Stomach (tissue), 4 donors: ENCODE data around the gene ERVH48-1.

Experiments
- EP300 ChIP-seq: sonication (generic); formaldehyde crosslinking; IDR thresholded peaks from one replicate; pipeline ENCODE4 v1.6.1; 2017; ENCODE audit warnings: antibody characterized with exemption
- POLR2A ChIP-seq, 4 donors: fragments of 450-650 bp; IDR thresholded peaks; one replicate each; pipeline ENCODE4 v1.6.1; 2016; ENCODE audit warnings: antibody characterized with exemption in 4 of 4, control low read depth in 2 of 4, mild to moderate bottlenecking in 1 of 4, moderate library complexity in 1 of 4
- POLR2AphosphoS5 ChIP-seq, 3 donors: sonication (generic); formaldehyde crosslinking; IDR thresholded peaks; one replicate each; pipeline ENCODE4 v1.6.1; 2016; ENCODE audit warnings: antibody characterized with exemption in 3 of 3
- TF ChIP-seq, protein P1 (sequence below), 7 experiments: fragments of 450-650 bp in 4 of 7; fragments of 200-600 bp in 3 of 7; sonication (generic) in 3 of 7; IDR thresholded peaks; one replicate each; pipeline ENCODE4 v1.5.1; 2016 to 2019; ENCODE audit warnings: antibody characterized with exemption in 7 of 7, control low read depth in 2 of 7, mild to moderate bottlenecking in 1 of 7

DNA sequence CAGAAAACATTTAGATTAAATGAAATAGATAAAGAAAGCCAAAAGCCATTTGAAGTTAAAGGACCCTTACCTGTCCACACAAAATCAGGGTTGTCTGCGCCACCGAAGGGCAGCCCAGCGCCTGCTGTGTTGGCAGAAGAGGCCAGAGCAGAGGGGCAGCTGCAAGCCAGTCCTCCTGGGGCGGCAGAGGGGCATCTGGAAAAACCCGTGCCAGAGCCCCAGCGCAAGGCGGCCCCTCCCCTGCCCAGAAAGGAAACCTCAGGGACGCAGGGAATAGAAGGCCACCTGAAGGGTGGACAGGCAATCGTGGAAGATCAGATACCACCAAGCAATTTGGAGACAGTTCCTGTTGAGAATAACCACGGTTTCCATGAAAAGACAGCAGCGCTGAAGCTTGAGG, 21.6 kb downstream of the ERVH48-1 start:
- TF ChIP-seq, protein P1, sequence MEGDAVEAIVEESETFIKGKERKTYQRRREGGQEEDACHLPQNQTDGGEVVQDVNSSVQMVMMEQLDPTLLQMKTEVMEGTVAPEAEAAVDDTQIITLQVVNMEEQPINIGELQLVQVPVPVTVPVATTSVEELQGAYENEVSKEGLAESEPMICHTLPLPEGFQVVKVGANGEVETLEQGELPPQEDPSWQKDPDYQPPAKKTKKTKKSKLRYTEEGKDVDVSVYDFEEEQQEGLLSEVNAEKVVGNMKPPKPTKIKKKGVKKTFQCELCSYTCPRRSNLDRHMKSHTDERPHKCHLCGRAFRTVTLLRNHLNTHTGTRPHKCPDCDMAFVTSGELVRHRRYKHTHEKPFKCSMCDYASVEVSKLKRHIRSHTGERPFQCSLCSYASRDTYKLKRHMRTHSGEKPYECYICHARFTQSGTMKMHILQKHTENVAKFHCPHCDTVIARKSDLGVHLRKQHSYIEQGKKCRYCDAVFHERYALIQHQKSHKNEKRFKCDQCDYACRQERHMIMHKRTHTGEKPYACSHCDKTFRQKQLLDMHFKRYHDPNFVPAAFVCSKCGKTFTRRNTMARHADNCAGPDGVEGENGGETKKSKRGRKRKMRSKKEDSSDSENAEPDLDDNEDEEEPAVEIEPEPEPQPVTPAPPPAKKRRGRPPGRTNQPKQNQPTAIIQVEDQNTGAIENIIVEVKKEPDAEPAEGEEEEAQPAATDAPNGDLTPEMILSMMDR (IDR thresholded peaks at IDR 0.05): no peak
- TF ChIP-seq POLR2AphosphoS5 (IDR thresholded peaks at IDR 0.05) (no peak), POLR2A (IDR thresholded peaks at IDR 0.05) (no peak), EP300 (no peak)
